ENCODE measurements around the gene PF4V1. TPM values are rescaled to one million over a fixed set of nuclear protein-coding genes. Genes with fewer than 3 reads are reported as not detected.
"Not testable (repeated sequence)": the region's sequence is repeated elsewhere in the genome, so short reads cannot be mapped to it uniquely, and the experiment has no call there.

The PF4V1 gene
- total RNA-seq, 2 experiments from 2014 or later = not detected

GRCh38 chr4:73894001-73894400 lies 40.9 kb downstream of the PF4V1 start:
- DNase-seq = no peak
- Mint-ChIP-seq H3K4me1 (no peaks in the 10 kb centered on the region), H3K4me3 (no peak overlapping the region), H3K9me3 (no peaks in the 10 kb centered on the region), H3K36me3 (ENCODE audit: low read depth) (no peaks in the 10 kb centered on the region), H3K27me3 (no peaks in the 10 kb centered on the region), H3K27ac (no peak overlapping the region)
- ChIA-PET POLR2A (no interaction called here), CTCF (no interaction called here)

GRCh38 chr4:73895201-73896175 lies 42.4 kb downstream of the PF4V1 start:
- Mint-ChIP-seq H3K36me3 (ENCODE audit: low read depth) (no peaks in the 10 kb centered on the region), H3K4me1 (no peaks in the 10 kb centered on the region), H3K27me3 (no peaks in the 10 kb centered on the region), H3K27ac (no peak overlapping the region), H3K9me3 (no peaks in the 10 kb centered on the region), H3K4me3 (no peak overlapping the region)
- ChIA-PET CTCF (no interaction called here), POLR2A (no interaction called here)
- DNase-seq = no peak

- H3K4me3 Mint-ChIP-seq = no peak overlapping the region
- H3K9me3 Mint-ChIP-seq = no peaks in the 10 kb centered on the region
- POLR2A ChIA-PET = no interaction called here
- no peak overlapping the region for H3K27ac Mint-ChIP-seq
- no peaks in the 10 kb centered on the region for H3K4me1 Mint-ChIP-seq
- no peak for DNase-seq
- H3K27me3 Mint-ChIP-seq = no peaks in the 10 kb centered on the region
- no peaks in the 10 kb centered on the region for H3K36me3 Mint-ChIP-seq (ENCODE audit: low read depth)
- CTCF ChIA-PET = no interaction called here
Observed at GRCh38 chr4:73896416-73896815, 43.3 kb downstream of the PF4V1 start.

- H3K4me1 Mint-ChIP-seq = no peaks in the 10 kb centered on the region
- no peak for DNase-seq
- H3K27me3 Mint-ChIP-seq = no peaks in the 10 kb centered on the region
- H3K4me3 Mint-ChIP-seq = no peak overlapping the region
- ChIA-PET POLR2A (no interaction called here), CTCF (no interaction called here)
- no peaks in the 10 kb centered on the region for H3K9me3 Mint-ChIP-seq
- no peaks in the 10 kb centered on the region for H3K36me3 Mint-ChIP-seq (ENCODE audit: low read depth)
- no peak overlapping the region for H3K27ac Mint-ChIP-seq
Observed at GRCh38 chr4:73897380-73898136, 44.5 kb downstream of the PF4V1 start.

GRCh38 chr4:73899338-73899737 lies 46.2 kb downstream of the PF4V1 start:
- H3K27ac Mint-ChIP-seq; H3K9me3 Mint-ChIP-seq; H3K27me3 Mint-ChIP-seq; POLR2A ChIA-PET; H3K4me1 Mint-ChIP-seq; H3K36me3 Mint-ChIP-seq (ENCODE audit: low read depth); DNase-seq; H3K4me3 Mint-ChIP-seq; CTCF ChIA-PET: not testable (repeated sequence)

GRCh38 chr4:73901031-73901430 lies 47.9 kb downstream of the PF4V1 start:
- DNase-seq = no peak
- no peaks in the 10 kb centered on the region for H3K36me3 Mint-ChIP-seq (ENCODE audit: low read depth)
- ChIA-PET POLR2A (no interaction called here), CTCF (no interaction called here)
- H3K4me3 Mint-ChIP-seq = no peak overlapping the region
- no peak overlapping the region for H3K27ac Mint-ChIP-seq
- no peaks in the 10 kb centered on the region for H3K27me3 Mint-ChIP-seq
- H3K9me3 Mint-ChIP-seq = no peaks in the 10 kb centered on the region
- H3K4me1 Mint-ChIP-seq = no peaks in the 10 kb centered on the region

GRCh38 chr4:73902038-73902637 lies 49.0 kb downstream of the PF4V1 start:
- Mint-ChIP-seq H3K27ac (no peak overlapping the region), H3K9me3 (no peaks in the 10 kb centered on the region), H3K27me3 (no peaks in the 10 kb centered on the region), H3K4me1 (no peaks in the 10 kb centered on the region), H3K4me3 (no peak overlapping the region), H3K36me3 (ENCODE audit: low read depth) (no peaks in the 10 kb centered on the region)
- CTCF ChIA-PET = no interaction called here
- DNase-seq = no peak
- POLR2A ChIA-PET = no interaction called here

GRCh38 chr4:73902817-73903547 lies 49.9 kb downstream of the PF4V1 start:
- Mint-ChIP-seq H3K36me3 (ENCODE audit: low read depth) (no peaks in the 10 kb centered on the region), H3K27me3 (no peaks in the 10 kb centered on the region), H3K4me1 (no peaks in the 10 kb centered on the region), H3K27ac (no peak overlapping the region), H3K9me3 (no peaks in the 10 kb centered on the region), H3K4me3 (no peak overlapping the region)
- DNase-seq = no peak
- POLR2A ChIA-PET = no interaction called here
- CTCF ChIA-PET = no interaction called here

Other genes starting within 250 kb of the PF4V1 start
- under 1 TPM in 1 of 2 experiments, not detected in 1; 0.05 TPM for gene RASSF6, start 232.9 kb upstream of the PF4V1 start, total RNA-seq
- gene CXCL8, start 112.7 kb upstream of the PF4V1 start, total RNA-seq = 10 to 100 TPM; 12.5 to 13.2 TPM
- not detected for gene CXCL6, start 16.6 kb upstream of the PF4V1 start, total RNA-seq
- gene CXCL1, start 16.1 kb downstream of the PF4V1 start, total RNA-seq = not detected
- not detected for gene PF4, start 128.7 kb downstream of the PF4V1 start, total RNA-seq
- not detected for gene PPBP, start 134.9 kb downstream of the PF4V1 start, total RNA-seq
- not detected for gene CXCL5, start 145.4 kb downstream of the PF4V1 start, total RNA-seq
- not detected for gene CXCL3, start 185.4 kb downstream of the PF4V1 start, total RNA-seq
- gene CXCL2, start 245.9 kb downstream of the PF4V1 start, total RNA-seq = not detected